Lower leg skin (tissue), 3 donors: ENCODE measurements around the gene FUNDC1.

Experiments used
- CTCF ChIP-seq, 3 donors: fragments of 450-650 bp; IDR thresholded peaks; one replicate each; pipeline ENCODE4 v1.5.1; 2016; ENCODE audit warnings: antibody characterized with exemption in 3 of 3, mild to moderate bottlenecking in 3 of 3, moderate library complexity in 2 of 3
- POLR2A ChIP-seq, 2 donors: fragments of 450-650 bp; IDR thresholded peaks; one replicate each; pipeline ENCODE4 v1.6.1; 2016 to 2017; ENCODE audit warnings: antibody characterized with exemption in 2 of 2, mild to moderate bottlenecking in 1 of 2, moderate library complexity in 1 of 2

DNA sequence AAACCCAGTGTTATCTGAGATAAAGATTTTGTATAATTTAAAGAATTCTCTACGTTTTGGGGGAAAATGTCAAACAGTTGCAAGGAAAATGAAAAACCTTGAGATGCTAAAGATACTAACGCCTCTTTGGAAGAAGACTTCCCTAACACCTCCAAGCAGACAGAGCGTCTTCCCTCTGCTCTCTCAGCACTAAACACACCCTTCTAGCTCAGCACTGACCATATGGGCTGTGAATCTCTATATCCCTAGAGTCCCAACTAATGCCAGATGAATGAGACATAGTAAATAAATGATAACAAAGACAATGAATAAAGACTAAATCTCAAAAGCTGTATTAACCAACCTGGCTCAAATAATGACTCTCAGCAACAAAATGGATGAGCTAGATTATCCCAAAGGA, 13.3 kb downstream of the FUNDC1 start:
- TF ChIP-seq POLR2A (IDR thresholded peaks at IDR 0.05) (no peak), CTCF (IDR thresholded peaks at IDR 0.05) (no peak)
